ENCODE data around the gene SMAD9. TPM values are rescaled to one million over a fixed set of nuclear protein-coding genes. Genes with fewer than 3 reads are reported as not detected.

SMAD9 gene
- total RNA-seq, 1 experiment from 2014 or later = 0.87 TPM

DNA sequence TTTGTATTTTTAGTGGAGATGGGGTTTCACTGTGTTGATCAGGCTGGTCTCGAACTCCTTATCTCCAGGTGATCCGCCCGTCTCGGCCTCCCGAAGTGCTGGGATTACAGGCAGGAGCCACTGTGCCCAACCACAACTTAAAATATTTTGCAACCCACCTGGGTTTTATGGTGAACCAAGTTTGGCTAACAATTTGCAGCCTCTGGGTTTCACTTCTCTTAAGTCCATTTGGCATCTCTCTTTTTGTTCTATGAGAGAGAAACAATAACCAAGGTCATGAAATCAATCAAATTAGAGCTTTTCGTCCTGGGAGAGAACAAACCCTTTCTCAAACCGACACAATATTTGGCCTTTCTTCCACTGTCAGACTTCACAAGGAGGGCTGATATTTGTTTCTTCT lies 5.6 kb upstream of the SMAD9 start:
- H3K9ac ChIP-seq (ENCODE audit: low read length) = no peak overlapping the region
- no peaks in the 10 kb centered on the region for H3K27me3 ChIP-seq (ENCODE audit: low read length)
- no peak for TF ChIP-seq EZH2phosphoT487 (IDR thresholded peaks at IDR 0.05; ENCODE audit: borderline replicate concordance, low read length)
- TF ChIP-seq, protein P1, sequence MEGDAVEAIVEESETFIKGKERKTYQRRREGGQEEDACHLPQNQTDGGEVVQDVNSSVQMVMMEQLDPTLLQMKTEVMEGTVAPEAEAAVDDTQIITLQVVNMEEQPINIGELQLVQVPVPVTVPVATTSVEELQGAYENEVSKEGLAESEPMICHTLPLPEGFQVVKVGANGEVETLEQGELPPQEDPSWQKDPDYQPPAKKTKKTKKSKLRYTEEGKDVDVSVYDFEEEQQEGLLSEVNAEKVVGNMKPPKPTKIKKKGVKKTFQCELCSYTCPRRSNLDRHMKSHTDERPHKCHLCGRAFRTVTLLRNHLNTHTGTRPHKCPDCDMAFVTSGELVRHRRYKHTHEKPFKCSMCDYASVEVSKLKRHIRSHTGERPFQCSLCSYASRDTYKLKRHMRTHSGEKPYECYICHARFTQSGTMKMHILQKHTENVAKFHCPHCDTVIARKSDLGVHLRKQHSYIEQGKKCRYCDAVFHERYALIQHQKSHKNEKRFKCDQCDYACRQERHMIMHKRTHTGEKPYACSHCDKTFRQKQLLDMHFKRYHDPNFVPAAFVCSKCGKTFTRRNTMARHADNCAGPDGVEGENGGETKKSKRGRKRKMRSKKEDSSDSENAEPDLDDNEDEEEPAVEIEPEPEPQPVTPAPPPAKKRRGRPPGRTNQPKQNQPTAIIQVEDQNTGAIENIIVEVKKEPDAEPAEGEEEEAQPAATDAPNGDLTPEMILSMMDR (conservative IDR thresholded peaks at IDR 0.05; ENCODE audit: low read depth, low read length) = no peak
- TF ChIP-seq EZH2 (IDR thresholded peaks at IDR 0.05; ENCODE audit: low read length, unreplicated experiment) = no peak
- intact Hi-C loops (cut with micrococcal nuclease) = no loop called here
- H3F3A ChIP-seq (ENCODE audit: low read length, unreplicated experiment) = no peaks in the 10 kb centered on the region
- no peaks in the 10 kb centered on the region for H3K4me1 ChIP-seq (ENCODE audit: insufficient read depth, low read length)
- DNase-seq = no peak
- no peak overlapping the region for H3K27ac ChIP-seq (ENCODE audit: low read length)
- no peaks in the 10 kb centered on the region for H3K79me2 ChIP-seq (ENCODE audit: low read length)
- ATAC-seq = no peak
- ChIA-PET POLR2A (ENCODE audit: unreplicated experiment) (no interaction called here), CTCF (no interaction called here)
- no TSS peak for BruUV-seq (replicated peaks)
- H3K36me3 ChIP-seq (ENCODE audit: low read depth, low read length) = no peaks in the 10 kb centered on the region
- no peak overlapping the region for H3K4me2 ChIP-seq (ENCODE audit: low read length)
- H4K20me1 ChIP-seq (ENCODE audit: low read length) = no peaks in the 10 kb centered on the region
- H2AFZ ChIP-seq (ENCODE audit: low read length) = no peak overlapping the region
- no peaks in the 10 kb centered on the region for H3K9me2 ChIP-seq (replicated peaks; ENCODE audit: low read length)
- H3K9me3 ChIP-seq (ENCODE audit: low read length) = no peaks in the 10 kb centered on the region
- H3K4me3 ChIP-seq (ENCODE audit: low read length) = no peak overlapping the region

- ATAC-seq (no peak), DNase-seq (no peak)
- ChIA-PET POLR2A (ENCODE audit: unreplicated experiment) (no interaction called here), CTCF (no interaction called here)
- Histone ChIP-seq H3K9ac (ENCODE audit: low read length) (no peak overlapping the region), H3K36me3 (ENCODE audit: low read depth, low read length) (no peaks in the 10 kb centered on the region), H3K27ac (ENCODE audit: low read length) (no peak overlapping the region), H3K4me3 (ENCODE audit: low read length) (no peak overlapping the region), H4K20me1 (ENCODE audit: low read length) (no peaks in the 10 kb centered on the region), H3K27me3 (ENCODE audit: low read length) (no peaks in the 10 kb centered on the region), H3K4me2 (ENCODE audit: low read length) (no peak overlapping the region), H3K9me3 (ENCODE audit: low read length) (no peaks in the 10 kb centered on the region), H3F3A (ENCODE audit: low read length, unreplicated experiment) (no peaks in the 10 kb centered on the region), H3K79me2 (ENCODE audit: low read length) (no peaks in the 10 kb centered on the region), H3K4me1 (ENCODE audit: insufficient read depth, low read length) (peaks cover under 1% of the 10 kb centered on the region; the same call in 1 of the 2 replicates), H2AFZ (ENCODE audit: low read length) (no peak overlapping the region), H3K9me2 (replicated peaks; ENCODE audit: low read length) (no peaks in the 10 kb centered on the region)
- BruUV-seq (replicated peaks) = no TSS peak
- intact Hi-C loops (cut with micrococcal nuclease) = no loop called here
- TF ChIP-seq, protein P1 (conservative IDR thresholded peaks at IDR 0.05; ENCODE audit: low read depth, low read length) = no peak
- no peak for TF ChIP-seq EZH2 (IDR thresholded peaks at IDR 0.05; ENCODE audit: low read length, unreplicated experiment)
- no peak for TF ChIP-seq EZH2phosphoT487 (IDR thresholded peaks at IDR 0.05; ENCODE audit: borderline replicate concordance, low read length)
Observed at GRCh38 chr13:36924001-36924400, 4.0 kb upstream of the SMAD9 start.

DNA sequence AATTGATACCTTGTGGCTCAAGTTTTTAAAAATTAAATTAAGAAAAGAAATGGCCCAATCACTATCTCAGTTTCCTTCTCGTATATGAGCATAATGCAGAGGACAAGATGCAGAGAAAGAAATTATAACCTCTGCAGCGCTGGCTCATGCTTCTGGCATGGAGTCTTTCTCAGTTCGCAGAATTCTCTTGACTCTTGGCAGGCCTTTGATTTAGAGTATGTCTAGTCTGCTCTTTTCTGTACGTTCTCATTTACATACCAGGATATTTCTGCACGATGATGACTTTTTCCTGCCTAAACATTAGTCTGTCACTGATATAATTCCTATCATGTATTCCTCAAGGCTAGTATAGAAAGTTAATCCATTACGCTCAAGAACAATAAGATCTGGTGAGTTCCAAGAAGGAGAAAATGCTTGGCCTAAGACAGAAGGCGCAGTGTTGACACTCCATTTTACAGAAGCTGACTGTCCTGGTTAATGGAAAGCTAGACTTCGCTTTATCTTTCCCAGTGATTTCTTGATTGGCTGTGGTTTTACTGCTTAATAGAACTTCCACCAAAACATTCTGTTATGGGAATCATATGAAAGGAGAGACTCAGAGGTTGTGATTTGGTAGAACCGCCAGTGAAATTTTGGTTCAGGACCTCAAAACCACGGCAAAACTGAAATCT lies 1.7 kb upstream of the SMAD9 start:
- TF ChIP-seq, protein P1 (conservative IDR thresholded peaks at IDR 0.05; ENCODE audit: low read depth, low read length) = no peak
- no peak for TF ChIP-seq EZH2phosphoT487 (IDR thresholded peaks at IDR 0.05; ENCODE audit: borderline replicate concordance, low read length)
- TF ChIP-seq EZH2 (IDR thresholded peaks at IDR 0.05; ENCODE audit: low read length, unreplicated experiment) = no peak
- H3K4me1 ChIP-seq (ENCODE audit: insufficient read depth, low read length) = peaks cover 4% of the 10 kb centered on the region; the same call in 1 of the 2 replicates
- no peaks in the 10 kb centered on the region for H3K36me3 ChIP-seq (ENCODE audit: low read depth, low read length)
- no peaks in the 10 kb centered on the region for H3K9me2 ChIP-seq (replicated peaks; ENCODE audit: low read length)
- H3K79me2 ChIP-seq (ENCODE audit: low read length) = no peaks in the 10 kb centered on the region
- intact Hi-C loops (cut with micrococcal nuclease) = no loop called here
- DNase-seq (no peak), ATAC-seq (no peak)
- no peaks in the 10 kb centered on the region for H3K9me3 ChIP-seq (ENCODE audit: low read length)
- H3K27ac ChIP-seq (ENCODE audit: low read length) = no peak overlapping the region
- no peaks in the 10 kb centered on the region for H3F3A ChIP-seq (ENCODE audit: low read length, unreplicated experiment)
- H3K4me2 ChIP-seq (ENCODE audit: low read length) = no peak overlapping the region
- ChIA-PET CTCF (no interaction called here), POLR2A (ENCODE audit: unreplicated experiment) (no interaction called here)
- H3K4me3 ChIP-seq (ENCODE audit: low read length) = no peak overlapping the region
- H3K27me3 ChIP-seq (ENCODE audit: low read length) = no peaks in the 10 kb centered on the region; the same call in 1 of the 2 replicates
- H3K9ac ChIP-seq (ENCODE audit: low read length) = no peak overlapping the region
- no peak overlapping the region for H2AFZ ChIP-seq (ENCODE audit: low read length)
- BruUV-seq (replicated peaks) = no TSS peak
- H4K20me1 ChIP-seq (ENCODE audit: low read length) = no peaks in the 10 kb centered on the region
